GM12874 (cell line): ENCODE data around the gene ARL14EP.

Experiments
- TF ChIP-seq, protein P1 (sequence below): IDR thresholded peaks from 2 replicates; pipeline ENCODE4 v1.5.1; 2011; ENCODE audit warnings: low read depth, mild to moderate bottlenecking, control low read depth, low read length, moderate library complexity; ENCODE audit not compliant: insufficient read depth

The ARL14EP gene

DNA sequence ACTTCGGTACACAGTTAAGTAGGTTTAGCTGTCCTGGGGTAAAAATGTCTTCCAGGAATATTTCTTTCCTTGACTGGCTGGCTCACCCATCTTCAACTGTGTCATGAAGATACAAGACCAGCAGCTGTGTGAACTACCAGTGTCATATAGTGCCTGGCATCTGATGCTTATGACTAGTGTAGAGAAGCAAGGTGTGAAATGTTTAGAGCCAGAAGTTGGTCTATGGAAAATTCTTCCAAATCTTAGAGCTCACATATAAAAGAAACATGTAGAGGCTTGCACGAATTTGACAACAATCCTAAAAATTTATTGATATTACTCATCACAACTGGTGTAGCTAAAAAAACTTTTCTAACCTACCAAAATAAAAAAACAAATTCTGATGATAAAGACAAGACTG lies 54.4 kb downstream of the ARL14EP start:
- TF ChIP-seq, protein P1, sequence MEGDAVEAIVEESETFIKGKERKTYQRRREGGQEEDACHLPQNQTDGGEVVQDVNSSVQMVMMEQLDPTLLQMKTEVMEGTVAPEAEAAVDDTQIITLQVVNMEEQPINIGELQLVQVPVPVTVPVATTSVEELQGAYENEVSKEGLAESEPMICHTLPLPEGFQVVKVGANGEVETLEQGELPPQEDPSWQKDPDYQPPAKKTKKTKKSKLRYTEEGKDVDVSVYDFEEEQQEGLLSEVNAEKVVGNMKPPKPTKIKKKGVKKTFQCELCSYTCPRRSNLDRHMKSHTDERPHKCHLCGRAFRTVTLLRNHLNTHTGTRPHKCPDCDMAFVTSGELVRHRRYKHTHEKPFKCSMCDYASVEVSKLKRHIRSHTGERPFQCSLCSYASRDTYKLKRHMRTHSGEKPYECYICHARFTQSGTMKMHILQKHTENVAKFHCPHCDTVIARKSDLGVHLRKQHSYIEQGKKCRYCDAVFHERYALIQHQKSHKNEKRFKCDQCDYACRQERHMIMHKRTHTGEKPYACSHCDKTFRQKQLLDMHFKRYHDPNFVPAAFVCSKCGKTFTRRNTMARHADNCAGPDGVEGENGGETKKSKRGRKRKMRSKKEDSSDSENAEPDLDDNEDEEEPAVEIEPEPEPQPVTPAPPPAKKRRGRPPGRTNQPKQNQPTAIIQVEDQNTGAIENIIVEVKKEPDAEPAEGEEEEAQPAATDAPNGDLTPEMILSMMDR = no peak

DNA sequence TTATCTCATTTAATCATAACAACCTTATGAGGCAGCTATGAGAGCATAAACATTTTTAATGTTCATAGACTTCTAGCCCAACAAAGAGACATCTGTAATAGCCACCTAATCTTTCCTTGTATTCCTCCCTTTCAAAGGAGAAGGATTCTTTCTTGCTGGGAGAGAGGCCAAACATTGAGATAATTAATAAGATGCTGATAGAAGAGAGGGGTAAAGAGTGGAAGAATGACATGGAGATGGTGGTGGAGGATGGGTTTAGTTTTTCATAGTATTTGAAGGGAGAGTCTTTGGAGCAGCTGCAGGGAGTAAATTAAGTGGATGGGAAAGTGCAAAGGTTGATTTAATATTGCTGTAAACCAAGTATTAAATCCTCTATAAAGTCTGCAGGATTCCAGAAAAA lies 57.9 kb downstream of the ARL14EP start:
- TF ChIP-seq, protein P1 = no peak

DNA sequence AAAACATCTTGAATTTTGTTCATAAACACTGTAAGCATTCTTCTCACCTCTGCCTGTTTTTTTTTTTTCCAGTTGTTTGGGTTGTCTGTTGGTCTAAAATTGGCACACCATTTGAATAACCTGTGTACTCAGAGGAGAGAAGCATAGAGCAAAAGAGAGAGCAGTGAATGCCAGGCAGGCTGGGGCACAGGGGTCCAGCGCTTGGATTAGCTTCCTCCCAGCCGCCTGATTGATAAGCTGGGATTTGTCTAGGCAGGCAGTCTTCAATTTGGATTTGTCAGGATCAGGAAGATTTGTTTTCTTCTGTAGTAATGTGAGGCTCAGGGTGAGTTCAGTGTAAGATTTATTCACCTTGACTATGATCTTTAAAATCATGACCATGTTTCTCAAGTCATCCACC lies 59.0 kb downstream of the ARL14EP start:
- TF ChIP-seq, protein P1 = no peak
